MCF 10A (cell line): ENCODE measurements around the gene ASCC3. TPM values are rescaled to one million over a fixed set of nuclear protein-coding genes. Genes with fewer than 3 reads are reported as not detected.

Source experiments
- BruUV-seq: library from RNA; stranded (reverse); fragments of 400-500 nt; replicated peaks from 2 replicates; lab custom pipeline; 2021; lab: Mats Ljungman, UMichigan
- CTCF ChIA-PET: fragments of 300-600 bp; sonication (Branson Sonifier 250); formaldehyde crosslinking; extraction: SDS; loops from one replicate; lab custom pipeline; 2021; ENCODE audit warnings: antibody characterized with exemption, inconsistent platforms; lab: Yijun Ruan, JAX
- POLR2A ChIA-PET: fragments of 300-600, 350-650 bp; sonication (Branson Sonifier 250); formaldehyde crosslinking; extraction: SDS; loops from one replicate; lab custom pipeline; 2020; ENCODE audit warnings: antibody characterized with exemption, inconsistent platforms; lab: Yijun Ruan, JAX
- DNase-seq: peaks from one replicate; pipeline ENCODE4 v3.0.0-alpha.2; 2018; ENCODE audit not compliant: unreplicated experiment
- H3K27ac Mint-ChIP-seq: one replicate; pipeline ENCODE4 v1.8.0; 2022; ENCODE audit warnings: mild to moderate bottlenecking, low read depth, mixed read lengths; ENCODE audit not compliant: unreplicated experiment
- H3K27me3 Mint-ChIP-seq: one replicate; pipeline ENCODE4 v1.8.0; 2022; ENCODE audit warnings: mixed read lengths; ENCODE audit not compliant: insufficient read depth, unreplicated experiment
- H3K36me3 Mint-ChIP-seq: one replicate; pipeline ENCODE4 v1.8.0; 2022; ENCODE audit warnings: mild to moderate bottlenecking, moderate library complexity, mixed read lengths; ENCODE audit not compliant: insufficient read depth, unreplicated experiment
- H3K4me1 Mint-ChIP-seq: one replicate; pipeline ENCODE4 v1.8.0; 2022; ENCODE audit warnings: mixed read lengths; ENCODE audit not compliant: insufficient read depth, unreplicated experiment
- H3K4me3 Mint-ChIP-seq: one replicate; pipeline ENCODE4 v1.8.0; 2022; ENCODE audit warnings: mild to moderate bottlenecking, moderate library complexity, mixed read lengths; ENCODE audit not compliant: unreplicated experiment
- H3K9me3 Mint-ChIP-seq: one replicate; pipeline ENCODE4 v1.8.0; 2022; ENCODE audit warnings: mixed read lengths; ENCODE audit not compliant: unreplicated experiment
- CTCF ChIP-seq: fragments of 200-600 bp; IDR thresholded peaks from one replicate; pipeline ENCODE4 v1.8.0; 2022; ENCODE audit warnings: antibody characterized with exemption, mild to moderate bottlenecking; ENCODE audit not compliant: unreplicated experiment
- intact Hi-C: fragments of 100-400 bp; cut with micrococcal nuclease; formaldehyde crosslinking; loops from 2 replicates; pipeline ENCODE4 v1.14.1; 2022
- total RNA-seq: library from RNA; stranded (reverse); gene quantifications from 2 replicates; pipeline ENCODE4 v1.2.3, GENCODE V29; 2022

The ASCC3 gene
- total RNA-seq, 1 experiment from 2014 or later = 85.0 TPM

DNA sequence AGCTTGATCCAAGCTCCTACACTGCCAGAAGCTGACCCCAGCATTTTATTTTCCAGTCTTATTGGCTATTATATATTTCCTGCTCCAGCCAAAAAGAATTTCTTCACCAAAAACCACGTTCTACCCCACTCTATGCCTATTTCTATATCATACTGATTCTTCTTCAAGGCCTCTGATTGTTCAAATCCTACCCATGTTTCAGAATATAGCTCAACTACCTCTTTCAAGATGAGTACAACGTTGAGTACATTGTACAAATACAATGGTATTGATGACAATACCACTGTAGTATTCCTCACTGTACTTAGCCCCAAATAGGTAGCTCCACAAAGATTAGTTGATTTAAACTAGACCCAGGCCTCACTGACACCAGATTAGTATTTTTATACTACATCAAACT lies 31.0 kb downstream of the ASCC3 start:
- Mint-ChIP-seq H3K4me1 (peaks cover 6% of the 10 kb centered on the region), H3K9me3 (no peaks in the 10 kb centered on the region), H3K27ac (no peak overlapping the region), H3K4me3 (no peak overlapping the region), H3K36me3 (peaks cover 40% of the 10 kb centered on the region), H3K27me3 (no peaks in the 10 kb centered on the region)
- ChIA-PET CTCF (interaction anchor here (0.6 kb wide), 2 partner anchors 129 to 130 kb away, joined by 3 to 4 read pairs; no protein-coding TSS in a partner anchor), POLR2A (interaction anchor here (2.4 kb wide), 1 partner anchor 11 kb away, joined by 9 read pairs; no protein-coding TSS in a partner anchor)
- no TSS peak for BruUV-seq
- intact Hi-C loops = no loop called here
- no peak for DNase-seq
- no peak for TF ChIP-seq CTCF

DNA sequence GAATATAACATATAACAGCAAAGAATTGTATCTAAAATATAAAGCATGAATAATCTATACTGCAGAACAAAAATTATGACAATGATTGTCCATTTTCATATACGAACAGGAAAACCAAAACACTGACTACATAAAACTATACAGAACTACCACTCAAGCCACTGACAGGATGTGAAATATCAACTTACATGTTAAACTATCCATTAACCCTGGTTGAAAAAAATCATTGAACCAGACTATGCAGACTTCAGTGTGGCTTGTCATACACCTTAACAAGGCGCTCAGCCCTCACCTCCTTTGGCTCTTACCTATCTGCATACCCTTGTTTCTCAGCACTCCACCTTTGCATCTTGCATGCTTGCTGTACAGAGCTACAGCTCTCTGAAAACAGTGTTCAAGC lies 34.9 kb downstream of the ASCC3 start:
- DNase-seq = no peak

DNA sequence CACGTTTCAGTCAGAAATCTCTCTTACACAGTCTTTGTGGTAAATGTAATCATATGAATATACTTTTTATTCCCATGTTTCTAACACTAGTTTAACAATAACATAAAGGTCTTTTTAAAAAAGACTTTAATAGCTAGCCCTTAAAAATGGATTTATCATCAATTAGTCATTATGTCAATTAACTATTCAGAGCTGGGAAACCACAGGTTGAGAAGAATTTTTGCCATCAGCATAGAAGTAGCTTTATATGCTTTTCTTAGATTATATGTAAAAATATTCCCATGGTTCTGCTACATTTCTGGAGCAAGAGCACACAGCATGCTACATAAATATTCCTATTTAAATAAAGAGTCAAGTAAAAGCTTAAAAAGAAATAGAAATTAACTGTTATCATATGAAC lies 35.5 kb downstream of the ASCC3 start:
- CTCF ChIA-PET = no interaction called here
- POLR2A ChIA-PET = interaction anchor here (1.2 kb wide), 1 partner anchor 10 kb away, joined by 5 read pairs; no protein-coding TSS in a partner anchor
- no peak for DNase-seq
- TF ChIP-seq CTCF = no peak
- BruUV-seq = no TSS peak
- Mint-ChIP-seq H3K4me1 (peaks cover 12% of the 10 kb centered on the region), H3K27me3 (no peaks in the 10 kb centered on the region), H3K4me3 (no peak overlapping the region), H3K9me3 (no peaks in the 10 kb centered on the region), H3K27ac (no peak overlapping the region), H3K36me3 (peaks cover 32% of the 10 kb centered on the region)
- intact Hi-C loops = no loop called here

More for the DNA sequence above, 34.9 kb downstream of the ASCC3 start:
- Mint-ChIP-seq H3K4me3 (no peak overlapping the region), H3K27ac (peak overlapping the region; percentile 35), H3K36me3 (peaks cover 27% of the 10 kb centered on the region), H3K4me1 (peaks cover 12% of the 10 kb centered on the region), H3K9me3 (no peaks in the 10 kb centered on the region), H3K27me3 (no peaks in the 10 kb centered on the region)
- ChIA-PET CTCF (no interaction called here), POLR2A (no interaction called here)
- no peak for TF ChIP-seq CTCF
- no TSS peak for BruUV-seq
- intact Hi-C loops = no loop called here

GRCh38 chr6:100839419-100839818 lies 41.7 kb downstream of the ASCC3 start:
- ChIA-PET POLR2A (interaction anchor here (0.8 to 1.8 kb wide), 2 partner anchors 10 to 41 kb away, joined by 3 to 9 read pairs; no protein-coding TSS in a partner anchor), CTCF (no interaction called here)
- peaks cover 30% of the 10 kb centered on the region for H3K36me3 Mint-ChIP-seq
- BruUV-seq = no TSS peak
- intact Hi-C loops = no loop called here
- TF ChIP-seq CTCF = no peak
- no peak overlapping the region for H3K27ac Mint-ChIP-seq
- H3K4me1 Mint-ChIP-seq = peaks cover 1% of the 10 kb centered on the region
- H3K27me3 Mint-ChIP-seq = no peaks in the 10 kb centered on the region
- peaks cover 18% of the 10 kb centered on the region for H3K9me3 Mint-ChIP-seq
- H3K4me3 Mint-ChIP-seq = no peak overlapping the region
- DNase-seq = no peak
